ENCODE data around the gene ASAP2.

GRCh38 chr2:9302755-9303154, 96.1 kb downstream of the ASAP2 start:
- no peak for TF ChIP-seq POLR2AphosphoS5 (IDR thresholded peaks at IDR 0.05; ENCODE audit: low read depth, low read length)
- no peak for TF ChIP-seq POLR2A (IDR thresholded peaks at IDR 0.05; ENCODE audit: low read depth, low read length)
